ENCODE measurements around the gene SCTR.
A peak's percentile ranks its signal among the peaks of the same experiment; 100 is the strongest.

The SCTR gene

DNA sequence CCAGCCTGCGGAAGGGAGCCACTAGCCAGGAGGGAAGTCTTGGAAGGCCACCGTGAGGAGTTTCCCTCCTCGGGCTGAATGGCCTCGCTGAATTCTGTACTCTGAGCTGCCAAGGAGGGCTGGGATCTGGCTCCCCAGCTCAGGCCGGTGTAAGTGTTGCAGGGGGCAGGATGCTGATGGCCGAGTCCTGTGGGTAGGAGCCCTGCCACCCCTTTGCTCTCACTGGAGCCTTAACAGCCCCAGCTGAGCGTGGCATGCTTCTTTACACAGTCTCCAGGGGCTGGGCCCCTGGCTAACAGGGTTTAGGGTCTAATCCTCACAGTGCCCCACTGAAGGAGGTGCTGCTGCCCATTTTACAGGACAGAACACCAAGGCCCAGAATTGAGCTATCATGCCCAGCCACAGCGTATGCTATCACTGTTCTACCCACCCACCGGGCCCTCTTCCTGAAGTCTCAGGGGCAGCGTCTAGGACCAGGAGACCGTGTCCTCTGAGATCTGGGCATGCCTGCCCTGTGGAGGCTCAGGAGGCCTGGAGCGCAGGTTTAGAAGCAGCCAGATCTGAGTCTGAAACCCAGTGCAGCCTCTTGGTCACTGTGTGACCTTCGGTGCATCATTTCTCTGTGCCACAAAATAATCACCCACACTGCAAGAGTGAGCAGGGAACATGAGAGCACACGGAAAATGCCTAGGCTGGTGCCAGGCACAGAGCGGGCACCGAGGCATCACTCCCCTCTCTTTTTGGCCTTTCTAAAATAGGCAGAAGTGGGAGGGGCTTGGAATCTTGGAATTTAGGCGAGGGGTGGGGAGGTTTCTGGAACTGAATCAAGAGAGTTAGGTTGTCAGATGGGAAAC is 49.7 kb downstream of the SCTR start:
- DNase-seq (ENCODE audit: low read depth) = no peak

DNA sequence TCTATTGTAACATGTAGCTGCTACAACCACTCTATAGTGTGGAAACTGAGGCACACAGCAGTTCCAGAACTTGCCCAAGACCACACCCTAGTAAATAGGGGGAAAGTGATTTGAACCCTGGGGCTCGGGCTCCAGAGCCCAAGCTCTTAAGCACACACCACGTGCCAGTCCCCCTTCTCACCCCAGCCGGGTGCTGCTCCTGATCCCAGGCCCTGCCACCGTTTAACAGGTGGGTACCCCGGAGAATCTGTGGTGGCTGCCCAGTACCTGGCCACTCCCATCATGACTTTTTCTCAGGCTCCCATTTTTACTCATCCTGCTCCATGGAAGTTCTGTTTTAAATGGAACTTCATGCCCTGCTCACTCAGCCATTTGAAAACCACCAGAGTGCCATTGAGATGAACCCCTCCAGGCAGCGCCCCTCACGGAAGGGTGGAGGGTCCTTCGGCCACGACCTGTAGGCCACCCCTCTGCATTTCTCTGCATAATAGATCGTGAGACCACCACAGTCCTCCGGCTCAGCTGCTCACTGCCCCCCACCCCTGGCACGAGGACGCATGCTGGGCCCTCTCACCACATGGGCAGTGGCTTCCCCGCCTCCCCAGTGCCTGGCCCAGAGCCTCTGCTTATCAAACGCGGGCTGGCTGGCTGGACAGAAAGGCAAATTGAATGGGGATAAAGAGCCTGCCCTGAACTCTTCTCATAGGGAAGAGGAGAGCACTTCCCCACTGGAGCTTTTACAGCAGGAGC is 50.5 kb downstream of the SCTR start:
- DNase-seq (ENCODE audit: low read depth) = no peak

DNA sequence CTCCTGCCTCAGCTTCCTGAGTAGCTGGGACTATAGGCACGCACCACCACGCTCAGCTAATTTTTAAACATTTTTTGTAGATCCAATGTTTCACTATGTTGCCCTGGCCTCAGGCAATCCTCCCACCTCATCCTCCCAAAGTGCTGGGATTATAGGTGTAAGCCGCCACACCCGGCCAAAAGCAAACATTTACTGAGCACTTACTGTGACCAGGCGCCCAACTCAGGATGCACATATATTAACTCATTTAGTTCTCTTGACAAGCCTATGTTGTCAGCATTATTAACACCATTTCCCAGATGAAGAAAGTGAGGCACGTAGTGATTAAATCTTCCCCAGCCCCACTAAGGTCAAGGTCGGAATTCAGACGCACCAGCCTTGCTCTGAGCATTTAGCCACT is 51.5 kb downstream of the SCTR start:
- DNase-seq (ENCODE audit: low read depth) = no peak

DNA sequence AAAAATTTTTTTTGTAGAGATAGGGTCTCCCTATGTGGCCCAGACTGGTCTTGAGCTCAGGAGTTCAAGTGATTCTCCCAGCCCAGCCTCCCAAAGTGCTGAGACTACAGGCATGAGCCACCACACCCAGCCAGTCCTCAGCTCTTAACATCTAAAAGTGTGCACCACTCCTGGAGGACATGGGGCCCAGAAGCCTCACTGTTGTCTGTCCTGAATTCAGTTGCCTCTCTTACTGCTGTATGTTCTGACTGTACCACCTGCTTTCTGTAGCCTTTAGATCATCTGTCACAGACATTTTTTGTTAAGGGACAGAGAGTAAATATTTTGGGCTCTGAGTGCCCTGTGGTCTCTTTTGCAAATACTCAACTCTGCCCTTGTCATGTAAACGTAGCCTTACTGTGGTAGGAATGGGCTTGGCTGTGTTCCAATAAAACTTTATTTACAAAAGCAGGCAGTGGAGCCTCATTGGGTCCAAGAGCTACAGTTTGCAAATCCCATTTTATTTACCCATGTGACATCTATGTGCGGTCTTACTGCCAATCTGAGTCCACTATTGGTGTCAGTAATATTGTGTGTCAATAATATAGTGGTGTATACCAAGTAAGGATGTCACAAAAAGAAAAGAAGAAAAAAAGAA is 54.5 kb downstream of the SCTR start:
- no peak for DNase-seq (ENCODE audit: low read depth)

DNA sequence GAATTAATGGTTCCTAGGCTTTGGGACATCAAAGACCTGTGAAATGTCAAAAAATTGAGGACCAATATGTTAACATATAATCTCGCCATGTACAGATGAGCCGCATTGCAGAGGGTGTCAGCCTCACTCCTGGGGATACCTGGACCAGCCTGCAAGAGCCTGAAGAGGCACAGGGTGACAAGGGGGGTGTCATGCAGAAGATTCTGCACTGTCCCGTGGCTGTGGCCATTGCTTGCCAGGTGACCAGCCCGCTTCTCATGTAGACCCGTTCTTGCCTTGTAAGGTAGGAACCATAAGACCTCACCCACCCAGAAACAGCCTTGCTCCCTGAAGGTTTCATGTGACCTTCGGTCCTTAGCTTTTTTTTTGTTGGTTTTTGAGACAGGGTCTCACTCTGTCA is 55.2 kb downstream of the SCTR start:
- DNase-seq (ENCODE audit: low read depth) = no peak

DNA sequence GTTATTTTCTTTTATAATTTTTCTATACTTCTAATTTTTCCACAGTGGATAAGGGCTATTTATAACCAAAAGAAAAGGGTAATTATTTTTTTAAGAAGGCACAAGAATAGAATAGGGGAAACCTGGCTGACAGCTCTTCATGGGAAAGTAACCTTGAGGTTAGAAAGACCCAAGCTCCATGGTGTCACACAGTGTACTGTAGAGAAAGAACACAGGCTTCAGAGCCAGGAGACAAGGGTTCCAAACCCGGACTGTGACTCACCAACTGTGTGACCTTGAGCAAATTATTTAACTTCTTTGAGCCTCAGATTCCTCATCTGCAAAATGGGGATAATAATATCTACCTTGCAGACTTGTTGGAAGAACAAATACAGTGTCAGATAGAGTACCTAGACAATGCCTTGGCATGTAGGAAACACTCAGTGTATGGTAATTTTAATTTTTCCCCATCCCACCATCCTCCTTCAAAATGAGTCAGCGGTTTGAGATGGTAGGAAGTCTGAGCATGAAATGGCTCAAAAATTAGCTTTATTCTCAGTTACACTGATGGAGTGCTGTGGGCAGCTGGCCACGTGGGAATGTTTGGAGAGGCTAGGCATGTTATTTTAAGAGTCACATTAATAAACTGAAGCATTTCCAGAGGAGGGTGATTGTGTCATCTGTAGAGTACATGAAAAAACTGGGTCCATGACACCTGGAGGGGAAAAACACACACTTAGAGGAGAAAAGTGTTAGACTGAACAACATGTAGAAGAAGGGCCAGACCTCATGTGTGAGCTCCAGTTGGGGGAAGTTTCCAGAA is 55.9 kb downstream of the SCTR start:
- peak; percentile 65 for DNase-seq (ENCODE audit: low read depth)

DNA sequence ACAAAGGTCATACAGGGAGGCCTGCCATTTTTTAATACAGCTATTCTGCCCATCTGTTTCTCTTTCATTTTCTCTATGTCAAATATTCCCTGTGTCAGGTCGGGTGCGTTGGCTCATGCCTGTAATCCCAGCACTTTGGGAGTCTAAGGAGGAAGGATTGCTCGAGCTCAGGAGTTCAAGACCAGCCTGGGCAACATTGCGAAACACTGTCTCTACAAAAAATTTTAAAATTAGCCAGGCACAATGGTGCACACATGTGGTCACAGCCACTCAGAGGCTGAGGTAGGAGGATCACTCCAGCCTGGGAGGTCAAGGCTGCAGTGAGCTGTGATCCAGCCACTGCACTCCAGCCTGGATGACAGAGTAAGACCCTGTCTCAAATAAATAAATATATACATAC is 57.9 kb downstream of the SCTR start:
- DNase-seq (ENCODE audit: low read depth) = no peak

DNA sequence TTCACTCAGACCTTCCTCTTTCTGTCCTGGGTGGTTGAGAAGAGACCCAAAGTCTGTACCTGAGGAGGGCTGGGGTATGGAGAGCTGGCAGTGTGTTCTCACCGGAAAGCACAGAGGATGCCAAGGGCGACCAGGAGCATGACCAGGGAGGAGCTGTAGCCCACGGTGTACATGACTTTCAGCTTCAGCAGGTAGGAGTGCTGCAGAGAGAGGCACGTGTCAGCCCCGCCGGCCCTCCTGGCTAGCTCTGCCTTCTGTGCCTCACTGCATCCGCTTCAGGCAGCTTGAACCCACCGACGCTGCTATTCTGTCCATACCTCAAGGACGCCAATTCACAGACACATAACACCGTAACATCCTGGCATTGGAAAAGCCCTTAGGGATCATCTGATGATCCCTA is 58.6 kb downstream of the SCTR start:
- no peak for DNase-seq (ENCODE audit: low read depth)

DNA sequence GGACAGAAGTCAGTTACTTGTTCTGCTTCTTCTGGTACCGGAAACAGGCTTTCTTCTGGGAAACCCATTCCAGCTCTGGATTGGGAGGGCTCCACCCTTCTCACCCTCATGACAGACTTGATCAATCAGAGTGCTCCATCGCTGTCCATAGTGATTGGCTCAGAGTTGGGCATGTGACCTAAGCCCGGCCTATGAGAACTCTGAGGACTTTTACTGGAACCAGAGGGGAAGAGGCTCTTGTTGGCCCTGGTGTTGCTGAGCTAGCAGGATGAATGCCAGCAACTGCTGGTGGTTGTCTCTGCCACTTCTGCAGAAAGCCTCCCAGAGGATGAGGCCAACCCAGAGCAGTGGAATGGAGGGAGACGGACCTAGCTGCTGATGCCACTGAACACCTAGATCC is 59.3 kb downstream of the SCTR start:
- DNase-seq (ENCODE audit: low read depth) = peak; percentile 4

DNA sequence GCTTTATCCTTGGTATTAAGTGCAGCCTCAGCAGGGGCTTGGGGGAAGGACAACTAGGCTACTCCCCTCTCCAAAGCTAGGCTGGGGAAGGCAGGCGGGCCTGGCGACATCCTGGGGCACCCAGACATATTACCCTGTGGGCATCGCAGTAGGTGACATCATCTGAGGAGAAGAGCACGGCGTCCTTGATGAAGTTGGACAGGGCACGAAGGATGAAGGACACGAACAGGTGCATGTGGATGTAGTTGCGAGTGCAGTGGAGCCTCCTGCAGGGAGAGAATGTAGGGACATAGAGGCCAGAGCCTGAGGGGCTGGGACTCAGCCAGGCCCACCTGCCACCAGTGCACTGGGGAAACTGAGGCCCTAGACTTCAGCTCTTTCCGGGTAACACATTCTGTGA is 60.3 kb downstream of the SCTR start:
- no peak for DNase-seq (ENCODE audit: low read depth)

DNA sequence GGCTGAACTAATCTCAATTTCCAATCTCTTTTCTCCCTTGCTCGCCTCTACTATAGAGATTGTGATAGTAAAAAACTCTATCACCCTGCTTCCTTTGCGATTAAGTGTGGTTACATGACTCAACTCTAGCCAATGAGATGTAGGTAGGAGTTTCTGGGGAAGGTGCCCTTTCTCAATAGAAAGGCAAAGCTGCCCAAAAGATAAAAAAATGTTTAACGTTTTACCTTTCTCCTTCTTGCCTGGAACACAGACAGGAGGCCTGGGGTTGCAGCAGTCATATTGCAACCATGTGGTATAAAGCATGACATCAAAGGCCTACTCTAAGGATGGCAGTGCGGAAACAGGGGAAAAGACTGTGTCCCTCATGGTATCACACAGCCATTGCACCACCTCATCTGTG is 61.1 kb downstream of the SCTR start:
- DNase-seq (ENCODE audit: low read depth) = no peak

DNA sequence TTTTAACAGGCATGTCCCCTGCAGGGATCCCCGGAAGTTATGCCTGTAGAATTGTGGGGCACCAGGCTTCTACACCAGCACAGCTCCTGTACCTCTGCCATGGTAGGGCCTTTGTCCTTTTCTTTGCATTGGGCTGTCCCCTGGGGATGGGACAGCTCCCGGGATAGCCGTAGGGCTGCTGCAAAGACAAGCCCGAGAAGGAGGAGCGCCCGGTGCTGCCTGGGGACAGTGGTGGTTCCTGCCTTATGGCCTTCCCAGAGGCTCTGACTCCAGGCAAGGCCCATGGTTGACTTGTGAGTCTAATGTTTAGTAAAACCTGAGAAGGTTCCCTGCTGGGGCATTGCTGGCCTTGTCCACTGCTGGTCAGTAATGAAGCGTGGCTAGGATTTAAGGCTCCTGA is 61.7 kb downstream of the SCTR start:
- DNase-seq (ENCODE audit: low read depth) = no peak

DNA sequence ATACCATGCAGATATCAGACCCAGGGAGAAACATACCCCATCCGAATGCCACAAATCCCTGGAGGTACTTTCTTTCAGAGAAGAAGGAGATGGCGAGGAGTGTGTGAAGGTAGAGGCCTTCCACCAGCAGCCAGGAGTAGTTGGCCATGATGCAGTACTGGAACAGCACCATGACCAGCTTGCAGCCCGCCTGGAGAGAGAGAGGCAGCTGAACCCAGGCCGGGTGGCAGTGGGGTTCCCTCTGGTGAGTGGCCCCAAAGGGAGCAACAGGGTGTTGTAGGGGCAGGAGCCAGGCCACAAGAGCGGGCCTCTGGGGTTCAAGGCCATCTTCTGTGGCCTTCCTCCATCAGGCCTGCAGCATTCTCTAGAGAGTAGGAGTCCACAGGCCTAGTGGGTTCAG is 62.5 kb downstream of the SCTR start:
- DNase-seq (ENCODE audit: low read depth) = no peak

DNA sequence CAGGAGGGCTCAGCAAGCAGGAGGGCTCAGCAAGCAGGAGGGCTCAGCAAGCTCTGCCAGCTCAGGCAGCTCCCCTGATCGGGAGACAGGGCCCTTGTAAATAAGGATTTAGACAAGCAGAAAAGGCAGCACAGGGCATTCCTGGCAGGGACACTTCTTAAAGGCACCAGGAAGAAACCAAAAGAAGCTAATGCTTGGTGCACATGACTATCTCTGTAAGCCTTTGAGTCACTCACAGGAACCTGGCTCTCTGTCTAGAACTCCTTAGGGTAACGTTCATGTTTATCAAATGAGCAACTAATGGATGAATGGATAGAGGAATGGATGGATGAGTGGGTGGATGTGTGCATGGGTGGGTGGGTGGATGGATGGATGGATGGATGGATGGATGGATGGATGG is 64.2 kb downstream of the SCTR start:
- DNase-seq (ENCODE audit: low read depth) = no peak

DNA sequence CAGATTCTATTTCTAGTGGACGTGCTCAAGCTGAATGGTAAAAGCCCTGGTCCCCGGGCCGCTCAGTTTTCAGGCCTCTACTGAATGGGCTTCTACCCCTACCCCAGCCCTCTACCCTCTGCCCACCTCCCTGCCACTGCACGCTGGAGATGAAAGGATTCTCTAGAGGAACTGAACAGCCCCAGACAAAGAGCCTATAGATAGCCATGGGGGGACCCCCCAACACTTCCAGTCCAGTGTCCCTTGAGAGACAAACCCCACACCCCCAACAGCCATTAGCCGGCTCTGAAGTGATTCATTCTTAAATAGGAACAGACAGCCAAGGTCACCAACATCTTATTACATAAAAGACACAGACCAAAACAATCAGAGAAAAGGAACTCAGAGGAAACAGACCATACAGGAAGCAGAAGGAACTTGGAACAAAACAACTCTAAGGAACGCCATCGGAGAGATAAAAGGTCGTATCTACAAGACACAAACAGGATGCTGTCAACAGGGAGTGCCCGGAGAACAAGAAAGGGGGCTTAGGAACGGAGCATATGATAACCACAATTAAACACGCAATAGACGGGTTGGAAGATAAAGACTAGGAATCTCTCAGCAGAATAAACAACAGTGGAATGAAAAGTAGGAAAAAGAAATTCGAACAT is 69.1 kb downstream of the SCTR start:
- no peak for DNase-seq (ENCODE audit: low read depth)

DNA sequence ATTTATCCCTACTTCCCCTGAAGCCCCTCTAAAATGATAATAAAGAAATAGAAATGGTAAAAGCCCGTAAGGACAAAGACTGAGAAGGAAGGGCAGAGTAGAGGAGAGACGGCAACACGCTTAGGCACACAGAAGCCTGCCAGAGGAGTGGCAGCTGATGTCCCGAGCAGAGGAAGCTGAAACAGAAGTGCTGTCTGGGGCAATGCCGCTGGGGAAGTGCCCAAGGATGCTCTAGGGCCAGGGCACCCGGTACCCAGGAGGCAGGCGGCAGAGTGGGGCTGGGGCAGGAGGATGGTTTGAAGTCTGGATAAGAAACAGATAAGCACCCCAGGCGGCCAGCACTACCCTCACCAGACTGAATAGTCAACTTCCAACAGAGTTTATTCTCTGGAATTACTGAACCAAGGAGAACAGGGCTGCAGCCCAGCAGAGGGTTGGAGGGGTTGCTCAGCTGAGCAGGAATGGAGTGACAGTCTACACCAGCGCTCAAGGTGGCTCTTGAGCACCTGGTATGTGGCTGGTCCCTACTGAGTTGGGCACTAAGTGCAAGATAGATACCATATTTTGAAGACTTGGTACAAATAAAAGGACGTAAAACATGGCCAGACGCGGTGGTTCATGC is 70.2 kb downstream of the SCTR start:
- DNase-seq (ENCODE audit: low read depth) = no peak

DNA sequence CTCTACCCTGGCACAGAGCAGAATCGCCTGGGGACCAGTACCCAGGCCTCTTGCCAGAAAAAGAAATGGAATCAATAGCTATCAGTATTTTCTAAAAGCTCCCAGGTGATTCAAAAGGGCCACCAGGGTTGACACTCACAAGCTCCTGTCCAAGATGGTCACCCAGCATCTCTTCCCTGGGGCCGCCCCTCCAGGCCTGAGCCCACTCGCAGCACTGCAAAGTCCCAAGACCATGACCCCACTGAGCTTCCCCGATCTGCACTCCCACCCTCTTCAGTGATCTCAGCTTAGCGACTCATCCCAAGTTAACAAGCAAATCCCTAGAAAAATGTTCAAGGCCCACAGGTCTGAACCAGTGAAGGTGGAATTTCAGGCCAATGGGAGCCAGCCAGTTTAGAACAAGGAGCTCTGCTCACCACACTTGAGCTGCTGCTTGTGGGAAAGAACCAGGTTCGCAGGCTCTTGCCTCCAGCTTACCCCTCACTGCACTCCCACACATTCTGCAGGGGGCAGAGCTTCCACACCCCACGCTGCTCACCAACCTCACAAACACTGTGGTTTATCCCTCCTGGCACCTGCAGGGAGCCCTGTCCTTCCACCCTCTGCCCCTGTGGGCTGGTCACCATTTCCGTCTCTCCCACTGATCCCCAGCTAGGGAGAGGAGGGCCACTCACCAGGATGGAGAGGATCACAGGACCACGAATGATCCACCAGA is 72.8 kb downstream of the SCTR start:
- DNase-seq (ENCODE audit: low read depth) = no peak

DNA sequence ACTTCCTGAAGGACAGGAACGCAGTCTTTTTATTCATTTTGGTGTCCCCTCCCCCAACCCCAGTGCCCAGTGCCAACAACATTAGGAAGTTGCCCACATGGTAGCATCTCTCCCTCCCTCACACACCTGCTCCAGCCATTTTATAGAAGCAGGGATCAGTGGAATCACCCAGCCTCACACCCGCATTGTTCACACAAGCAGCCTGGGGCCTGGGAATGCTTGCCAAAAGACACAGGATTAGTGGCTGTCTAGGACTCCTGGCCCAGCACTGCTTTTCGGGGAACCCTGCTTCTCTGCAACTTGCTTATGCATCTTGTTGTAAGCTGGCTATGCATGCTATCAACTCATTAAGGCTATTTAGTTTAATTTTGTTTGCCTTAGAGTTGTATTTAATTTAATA is 74.8 kb downstream of the SCTR start:
- DNase-seq (ENCODE audit: low read depth) = no peak

DNA sequence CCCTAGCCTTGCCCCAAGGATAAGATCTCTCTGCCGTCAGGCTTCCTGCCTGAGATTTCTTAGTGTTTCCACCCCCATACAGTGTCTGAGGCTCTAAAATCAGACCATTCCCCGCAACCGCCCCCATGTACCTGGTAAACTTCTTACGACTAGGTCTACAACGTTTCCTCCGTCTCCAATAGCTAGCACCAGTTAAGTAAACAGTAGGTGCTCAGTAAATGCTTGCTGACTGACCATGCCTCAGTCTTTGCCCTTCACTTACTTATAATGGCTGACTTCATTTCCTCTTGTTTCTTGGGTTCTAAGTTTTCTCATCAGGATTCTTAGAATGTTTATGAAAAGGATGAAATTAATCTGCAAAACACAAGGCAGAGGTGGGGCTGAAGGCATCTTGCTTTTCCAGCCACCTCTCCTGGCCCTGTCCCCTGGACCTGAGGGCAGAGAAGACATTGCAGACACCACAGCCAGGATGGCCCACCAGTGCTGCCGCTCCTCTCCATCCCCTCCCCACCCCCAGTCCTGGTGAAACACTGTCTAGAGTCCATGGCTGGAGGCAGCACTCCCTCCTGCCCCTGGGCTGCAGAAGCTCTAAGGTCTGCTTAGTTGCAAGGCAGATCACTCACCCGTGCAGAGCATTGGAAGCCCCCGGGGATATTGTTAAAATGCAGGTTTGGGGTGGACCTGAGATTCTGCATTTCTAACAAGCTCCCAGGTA is 75.7 kb downstream of the SCTR start:
- no peak for DNase-seq (ENCODE audit: low read depth)

DNA sequence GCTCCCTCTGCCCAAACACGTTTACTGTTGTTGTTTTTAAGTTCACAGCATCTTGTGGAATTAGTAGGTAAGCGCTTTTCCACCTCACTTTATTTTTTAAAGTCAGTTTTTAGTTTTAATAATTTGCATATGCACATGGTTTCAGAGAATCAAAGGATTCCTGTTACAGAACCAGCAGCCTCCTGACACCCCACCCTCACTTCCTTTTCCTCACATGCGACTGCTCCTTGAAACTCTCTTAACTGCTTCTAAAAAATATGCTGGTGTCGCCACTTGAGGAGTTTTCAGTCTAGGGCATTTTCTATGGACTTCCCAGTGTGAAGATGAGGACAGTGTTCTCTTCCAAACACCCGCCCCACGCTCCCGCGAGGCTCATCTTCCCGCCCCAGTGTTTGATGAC is 78.2 kb downstream of the SCTR start:
- no peak for DNase-seq (ENCODE audit: low read depth)
